GM12878 (cell line): ENCODE data around the gene USP28. TPM values are rescaled to one million over a fixed set of nuclear protein-coding genes. Genes with fewer than 3 reads are reported as not detected.

Experiments used
- BHLHE40 ChIP-seq, 2 experiments: fragments of 450-650 bp in 1 of 2; IDR thresholded peaks; 2 replicates each; pipeline ENCODE4 v1.6.1; 2011 to 2017; ENCODE audit warnings: low read depth in 2 of 2, borderline replicate concordance in 1 of 2, improper control_type of control experiment in 1 of 2, low read length in 1 of 2, mild to moderate bottlenecking in 1 of 2
- E4F1 ChIP-seq: fragments of 450-650 bp; IDR thresholded peaks from 2 replicates; pipeline ENCODE4 v1.6.1; 2018; ENCODE audit warnings: borderline replicate concordance, mild to moderate bottlenecking; ENCODE audit not compliant: partially characterized antibody
- IRF4 ChIP-seq: IDR thresholded peaks from 2 replicates; pipeline ENCODE4 v1.6.1; 2011; ENCODE audit warnings: low read depth, low read length
- NFYA ChIP-seq: IDR thresholded peaks from 2 replicates; pipeline ENCODE4 v1.6.1; 2011; ENCODE audit warnings: low read depth, mild to moderate bottlenecking, low read length, improper control_type of control experiment, borderline replicate concordance
- NR2C1 ChIP-seq: fragments of 450-650 bp; IDR thresholded peaks from 2 replicates; pipeline ENCODE4 v1.6.1; 2017; ENCODE audit warnings: antibody characterized with exemption, mild to moderate bottlenecking, moderate library complexity
- NR2F1 ChIP-seq: fragments of 450-650 bp; conservative IDR thresholded peaks from 2 replicates; pipeline ENCODE4 v1.6.1; 2017; ENCODE audit warnings: mild to moderate bottlenecking
- PKNOX1 ChIP-seq: fragments of 450-650 bp; IDR thresholded peaks from 2 replicates; pipeline ENCODE4 v1.6.1; 2016; ENCODE audit warnings: mild to moderate bottlenecking
- RUNX3 ChIP-seq: IDR thresholded peaks from 2 replicates; pipeline ENCODE4 v1.6.1; 2012; ENCODE audit warnings: low read length, inconsistent platforms
- SIX5 ChIP-seq: IDR thresholded peaks from 2 replicates; pipeline ENCODE4 v1.6.1; 2011; ENCODE audit warnings: mild to moderate bottlenecking, low read depth, low read length, moderate library complexity; ENCODE audit not compliant: severe bottlenecking
- ZBTB40 ChIP-seq: fragments of 450-650 bp; IDR thresholded peaks from 2 replicates; pipeline ENCODE4 v1.6.1; 2016; ENCODE audit warnings: mild to moderate bottlenecking, moderate library complexity, borderline replicate concordance
- polyA plus RNA-seq, 11 experiments: library from polyadenylated mRNA; depleted of rRNA in 4 of 11; unstranded in 6 of 11; stranded (reverse) in 5 of 11; fragments of >200 nt; fragmentation: Nextera tagmentation in 4 of 11; fragmentation: Illumina TruSeq in 1 of 11; extraction: Ambion mirVana in 4 of 11; extraction: Trizol in 1 of 11; gene quantifications; 1 replicate in 1 of 11; 2 replicates in 10 of 11; pipeline versions ENCODE4 v1.2.1 to v1.2.3, GENCODE V29; 2011 to 2016; ENCODE audit warnings: inconsistent platforms in 2 of 11, missing spikeins in 2 of 11, low read depth in 1 of 11
- total RNA-seq, 4 experiments: library from RNA; depleted of rRNA in 3 of 4; stranded (reverse); fragments of >200 nt in 3 of 4; fragmentation: Illumina TruSeq in 1 of 4; extraction: Trizol in 1 of 4; gene quantifications; 2 replicates each; pipeline versions ENCODE4 v1.2.1 to v1.2.3, GENCODE V29; 2013 to 2021
- TF ChIP-seq, protein P1 (sequence below): fragments of 450-650 bp; IDR thresholded peaks from 2 replicates; pipeline ENCODE4 v1.6.1; 2017; ENCODE audit warnings: mild to moderate bottlenecking, moderate library complexity
- TF ChIP-seq, protein P2 (sequence below): fragments of 450-650 bp; IDR thresholded peaks from 2 replicates; pipeline ENCODE4 v1.6.1; 2017; ENCODE audit warnings: mild to moderate bottlenecking, moderate library complexity
- TF ChIP-seq, protein P3 (sequence below): IDR thresholded peaks from 2 replicates; pipeline ENCODE4 v1.6.1; 2012; ENCODE audit warnings: low read depth, low read length, improper control_type of control experiment

USP28 gene
- total and polyA plus RNA-seq, 10 of the 15 experiments (the other 5 are each of a cell fraction or from before 2014, with no cell fraction given) = 2.8 to 60.4 (median 24.1) TPM

DNA sequence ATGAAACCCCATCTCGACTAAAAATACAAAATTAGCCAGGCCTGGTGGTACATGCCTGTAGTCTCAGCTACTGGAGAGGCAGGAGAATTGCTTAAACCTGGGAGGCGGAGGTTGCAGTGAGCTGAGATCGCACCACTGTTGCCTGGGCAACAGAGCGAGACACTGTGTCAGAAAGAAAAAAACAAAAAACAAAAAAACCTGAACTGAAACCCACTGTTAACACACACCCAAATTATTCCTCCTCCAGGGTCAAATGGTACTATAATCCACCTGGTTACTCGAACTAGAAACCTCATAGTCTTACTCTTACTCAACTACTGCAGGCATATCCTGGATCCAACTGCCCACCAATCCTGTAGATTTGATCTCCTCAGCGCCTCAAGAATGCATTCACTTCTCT lies 35.5 kb downstream of the USP28 start (continued):
- TF ChIP-seq ZBTB40 = peak; percentile 28; the same call in 1 of the 2 replicates
- peak; percentile 68; the same call in 1 of the 2 replicates for TF ChIP-seq IRF4
- TF ChIP-seq PKNOX1 = peak; percentile 30; the same call in 1 of the 2 replicates
- TF ChIP-seq, protein P1, sequence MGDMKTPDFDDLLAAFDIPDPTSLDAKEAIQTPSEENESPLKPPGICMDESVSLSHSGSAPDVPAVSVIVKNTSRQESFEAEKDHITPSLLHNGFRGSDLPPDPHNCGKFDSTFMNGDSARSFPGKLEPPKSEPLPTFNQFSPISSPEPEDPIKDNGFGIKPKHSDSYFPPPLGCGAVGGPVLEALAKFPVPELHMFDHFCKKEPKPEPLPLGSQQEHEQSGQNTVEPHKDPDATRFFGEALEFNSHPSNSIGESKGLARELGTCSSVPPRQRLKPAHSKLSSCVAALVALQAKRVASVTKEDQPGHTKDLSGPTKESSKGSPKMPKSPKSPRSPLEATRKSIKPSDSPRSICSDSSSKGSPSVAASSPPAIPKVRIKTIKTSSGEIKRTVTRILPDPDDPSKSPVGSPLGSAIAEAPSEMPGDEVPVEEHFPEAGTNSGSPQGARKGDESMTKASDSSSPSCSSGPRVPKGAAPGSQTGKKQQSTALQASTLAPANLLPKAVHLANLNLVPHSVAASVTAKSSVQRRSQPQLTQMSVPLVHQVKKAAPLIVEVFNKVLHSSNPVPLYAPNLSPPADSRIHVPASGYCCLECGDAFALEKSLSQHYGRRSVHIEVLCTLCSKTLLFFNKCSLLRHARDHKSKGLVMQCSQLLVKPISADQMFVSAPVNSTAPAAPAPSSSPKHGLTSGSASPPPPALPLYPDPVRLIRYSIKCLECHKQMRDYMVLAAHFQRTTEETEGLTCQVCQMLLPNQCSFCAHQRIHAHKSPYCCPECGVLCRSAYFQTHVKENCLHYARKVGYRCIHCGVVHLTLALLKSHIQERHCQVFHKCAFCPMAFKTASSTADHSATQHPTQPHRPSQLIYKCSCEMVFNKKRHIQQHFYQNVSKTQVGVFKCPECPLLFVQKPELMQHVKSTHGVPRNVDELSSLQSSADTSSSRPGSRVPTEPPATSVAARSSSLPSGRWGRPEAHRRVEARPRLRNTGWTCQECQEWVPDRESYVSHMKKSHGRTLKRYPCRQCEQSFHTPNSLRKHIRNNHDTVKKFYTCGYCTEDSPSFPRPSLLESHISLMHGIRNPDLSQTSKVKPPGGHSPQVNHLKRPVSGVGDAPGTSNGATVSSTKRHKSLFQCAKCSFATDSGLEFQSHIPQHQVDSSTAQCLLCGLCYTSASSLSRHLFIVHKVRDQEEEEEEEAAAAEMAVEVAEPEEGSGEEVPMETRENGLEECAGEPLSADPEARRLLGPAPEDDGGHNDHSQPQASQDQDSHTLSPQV = no peak
- peak; percentile 63 for TF ChIP-seq RUNX3
- TF ChIP-seq, protein P2, sequence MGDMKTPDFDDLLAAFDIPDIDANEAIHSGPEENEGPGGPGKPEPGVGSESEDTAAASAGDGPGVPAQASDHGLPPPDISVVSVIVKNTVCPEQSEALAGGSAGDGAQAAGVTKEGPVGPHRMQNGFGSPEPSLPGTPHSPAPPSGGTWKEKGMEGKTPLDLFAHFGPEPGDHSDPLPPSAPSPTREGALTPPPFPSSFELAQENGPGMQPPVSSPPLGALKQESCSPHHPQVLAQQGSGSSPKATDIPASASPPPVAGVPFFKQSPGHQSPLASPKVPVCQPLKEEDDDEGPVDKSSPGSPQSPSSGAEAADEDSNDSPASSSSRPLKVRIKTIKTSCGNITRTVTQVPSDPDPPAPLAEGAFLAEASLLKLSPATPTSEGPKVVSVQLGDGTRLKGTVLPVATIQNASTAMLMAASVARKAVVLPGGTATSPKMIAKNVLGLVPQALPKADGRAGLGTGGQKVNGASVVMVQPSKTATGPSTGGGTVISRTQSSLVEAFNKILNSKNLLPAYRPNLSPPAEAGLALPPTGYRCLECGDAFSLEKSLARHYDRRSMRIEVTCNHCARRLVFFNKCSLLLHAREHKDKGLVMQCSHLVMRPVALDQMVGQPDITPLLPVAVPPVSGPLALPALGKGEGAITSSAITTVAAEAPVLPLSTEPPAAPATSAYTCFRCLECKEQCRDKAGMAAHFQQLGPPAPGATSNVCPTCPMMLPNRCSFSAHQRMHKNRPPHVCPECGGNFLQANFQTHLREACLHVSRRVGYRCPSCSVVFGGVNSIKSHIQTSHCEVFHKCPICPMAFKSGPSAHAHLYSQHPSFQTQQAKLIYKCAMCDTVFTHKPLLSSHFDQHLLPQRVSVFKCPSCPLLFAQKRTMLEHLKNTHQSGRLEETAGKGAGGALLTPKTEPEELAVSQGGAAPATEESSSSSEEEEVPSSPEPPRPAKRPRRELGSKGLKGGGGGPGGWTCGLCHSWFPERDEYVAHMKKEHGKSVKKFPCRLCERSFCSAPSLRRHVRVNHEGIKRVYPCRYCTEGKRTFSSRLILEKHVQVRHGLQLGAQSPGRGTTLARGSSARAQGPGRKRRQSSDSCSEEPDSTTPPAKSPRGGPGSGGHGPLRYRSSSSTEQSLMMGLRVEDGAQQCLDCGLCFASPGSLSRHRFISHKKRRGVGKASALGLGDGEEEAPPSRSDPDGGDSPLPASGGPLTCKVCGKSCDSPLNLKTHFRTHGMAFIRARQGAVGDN = no peak
- peak; percentile 63 for TF ChIP-seq NR2F1
- TF ChIP-seq NFYA = no peak
- no peak for TF ChIP-seq E4F1
- no peak for TF ChIP-seq NR2C1
- TF ChIP-seq SIX5 = no peak
- TF ChIP-seq BHLHE40 (IDR thresholded peaks at IDR 0.05; ENCODE audit: borderline replicate concordance in 1 of 2, low read depth in 2 of 2, low read length in 1 of 2) = no peak
- TF ChIP-seq, protein P3, sequence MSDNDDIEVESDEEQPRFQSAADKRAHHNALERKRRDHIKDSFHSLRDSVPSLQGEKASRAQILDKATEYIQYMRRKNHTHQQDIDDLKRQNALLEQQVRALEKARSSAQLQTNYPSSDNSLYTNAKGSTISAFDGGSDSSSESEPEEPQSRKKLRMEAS = no peak
